ENCODE data around the gene CTBP2. TPM values are rescaled to one million over a fixed set of nuclear protein-coding genes. Genes with fewer than 3 reads are reported as not detected.

Gene CTBP2
- total RNA-seq, 1 experiment from 2014 or later, result 88.7 TPM

DNA sequence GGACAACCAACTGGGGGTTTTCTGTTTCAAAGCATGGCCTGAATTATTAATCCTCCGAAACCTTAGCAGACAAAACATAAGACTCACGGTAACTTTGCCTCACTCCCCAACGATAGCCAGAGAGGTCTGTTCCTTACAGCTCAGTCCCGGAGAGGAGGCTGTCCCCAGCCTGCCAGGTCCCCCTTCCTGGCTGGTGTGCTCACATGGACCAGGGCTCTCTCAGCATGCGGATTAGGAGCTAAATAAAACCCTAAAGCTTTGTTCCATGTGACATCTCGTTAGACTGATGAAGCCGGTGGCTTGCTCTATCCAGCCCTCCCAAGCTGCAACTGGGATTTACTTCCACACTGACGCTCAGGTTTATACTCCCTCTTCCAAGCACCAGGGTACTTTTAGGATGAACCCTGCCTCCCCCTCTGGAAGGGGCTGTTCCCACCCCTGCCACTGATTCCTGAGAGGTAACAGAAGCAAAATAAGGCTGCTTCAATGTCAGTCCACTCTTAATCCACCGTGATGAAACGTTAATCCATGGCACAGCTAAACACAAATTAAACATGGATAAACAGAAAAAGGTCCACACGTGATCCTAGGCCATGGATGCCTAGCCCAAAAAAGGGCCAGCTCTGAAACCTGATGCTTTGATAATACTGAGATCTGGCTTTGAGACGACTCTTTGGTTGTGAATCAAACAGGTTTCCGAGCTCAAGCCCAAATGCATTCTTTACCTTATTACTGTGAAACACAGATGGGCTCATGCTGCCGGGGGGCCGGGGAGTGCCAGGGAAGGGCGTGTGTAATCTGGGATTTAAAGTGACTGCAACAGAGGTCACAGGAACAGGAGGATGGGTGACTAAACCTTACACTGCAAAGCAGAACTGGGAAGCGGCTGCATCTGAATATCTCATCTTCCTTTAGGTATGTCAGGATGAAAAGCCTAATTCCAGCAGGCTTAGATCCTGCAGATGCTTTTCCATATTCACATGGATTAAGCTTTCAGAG, 132.2 kb downstream of the CTBP2 start:
- Histone ChIP-seq H3K9me3 (no peaks in the 10 kb centered on the region), H3K36me3 (peaks cover 28% of the 10 kb centered on the region), H3K27me3 (no peaks in the 10 kb centered on the region), H3K4me3 (no peak overlapping the region)
- DNase-seq, result no peak

DNA sequence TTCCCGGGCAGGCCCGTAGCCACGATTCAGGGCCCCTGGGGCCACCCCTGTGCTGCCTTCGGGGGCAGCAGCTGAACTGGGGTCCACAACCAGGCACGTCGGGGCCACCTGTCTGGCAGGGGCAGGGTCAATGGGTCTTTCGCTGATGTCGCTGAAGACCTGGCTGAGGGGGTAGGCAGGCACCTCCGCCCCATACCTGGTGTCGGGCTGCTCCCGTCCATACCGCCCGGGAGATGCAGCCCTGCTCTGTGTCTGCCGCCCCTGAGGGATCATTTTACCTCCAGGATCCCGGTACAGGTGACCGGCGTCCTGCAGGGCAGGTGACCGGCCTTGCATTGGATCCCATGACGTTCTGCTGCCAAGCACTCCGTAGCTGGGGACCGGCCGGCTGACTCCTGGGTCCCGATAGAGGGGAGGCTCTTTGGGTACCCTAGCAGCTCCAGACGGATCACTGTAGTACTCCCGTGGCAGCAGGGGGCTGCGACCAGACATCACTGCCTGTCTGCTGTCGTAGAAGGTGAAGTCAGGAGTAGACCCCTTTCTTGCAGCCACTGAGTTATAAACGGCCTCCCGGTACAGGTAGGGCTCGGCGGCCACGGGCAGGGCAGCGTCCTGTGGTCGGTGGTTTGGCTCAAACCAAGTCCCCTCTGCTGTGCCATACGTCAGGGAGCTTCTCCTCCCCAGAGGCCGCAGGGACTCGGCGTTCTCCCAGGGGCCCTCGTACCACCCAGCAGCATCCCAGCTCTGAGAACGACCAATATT, 133.2 kb downstream of the CTBP2 start:
- H3K4me3 ChIP-seq, result no peak overlapping the region
- peaks cover 31% of the 10 kb centered on the region for H3K36me3 ChIP-seq
- no peaks in the 10 kb centered on the region for H3K27me3 ChIP-seq
- no peaks in the 10 kb centered on the region for H3K9me3 ChIP-seq
- no peak for DNase-seq

- Histone ChIP-seq H3K36me3 (peaks cover 31% of the 10 kb centered on the region), H3K27me3 (no peaks in the 10 kb centered on the region), H3K4me3 (no peak overlapping the region), H3K9me3 (no peaks in the 10 kb centered on the region)
- no peak for DNase-seq
Observed at GRCh38 chr10:125026036-125026931, 134.1 kb downstream of the CTBP2 start.

- DNase-seq, result no peak
- Histone ChIP-seq H3K9me3 (no peaks in the 10 kb centered on the region), H3K36me3 (peaks cover 31% of the 10 kb centered on the region), H3K27me3 (no peaks in the 10 kb centered on the region), H3K4me3 (no peak overlapping the region)
Observed at GRCh38 chr10:125025341-125025740, 135.0 kb downstream of the CTBP2 start.

DNA sequence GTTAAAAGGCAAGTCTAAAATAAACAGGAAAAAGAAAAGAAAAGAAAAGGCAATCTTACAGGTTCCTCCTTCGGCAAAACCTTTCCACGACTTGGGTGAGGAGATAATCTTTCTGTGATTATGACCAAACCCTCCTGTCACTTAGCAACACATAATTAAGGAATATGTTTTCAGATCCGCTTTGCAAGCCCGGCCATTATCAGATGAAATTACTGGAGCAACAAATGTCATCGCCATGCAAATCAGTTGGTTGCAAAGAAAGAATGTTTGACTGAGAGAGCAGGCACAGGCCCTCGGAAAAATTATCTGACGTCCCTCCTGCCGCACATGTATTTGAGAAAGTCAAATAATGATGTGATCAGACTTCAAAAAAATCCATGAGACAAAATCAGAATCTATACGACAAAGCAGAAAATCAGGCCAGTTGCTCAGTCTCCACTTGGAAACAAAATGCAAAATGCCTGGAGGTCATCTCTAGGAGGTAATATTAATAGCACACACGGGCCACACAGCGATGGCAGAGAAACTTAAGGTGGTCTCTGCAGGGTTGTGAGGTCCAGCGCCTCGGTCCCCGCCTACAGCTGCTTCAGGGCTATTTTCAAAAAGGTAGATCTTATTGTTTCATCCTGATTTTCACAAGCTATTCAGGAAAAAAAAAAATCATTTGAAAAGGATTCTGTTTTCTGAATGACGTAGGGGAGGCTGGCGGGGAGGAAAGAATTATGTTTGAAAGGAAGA, 135.7 kb downstream of the CTBP2 start:
- Histone ChIP-seq H3K36me3 (peaks cover 26% of the 10 kb centered on the region), H3K27me3 (no peaks in the 10 kb centered on the region), H3K4me3 (no peak overlapping the region), H3K9me3 (no peaks in the 10 kb centered on the region)
- no peak for DNase-seq

GRCh38 chr10:125023862-125024496, 136.4 kb downstream of the CTBP2 start:
- H3K36me3 ChIP-seq, result peaks cover 23% of the 10 kb centered on the region
- no peaks in the 10 kb centered on the region for H3K27me3 ChIP-seq
- no peaks in the 10 kb centered on the region for H3K9me3 ChIP-seq
- no peak overlapping the region for H3K4me3 ChIP-seq
- DNase-seq, result no peak

- Histone ChIP-seq H3K27me3 (no peaks in the 10 kb centered on the region), H3K4me3 (no peak overlapping the region), H3K9me3 (no peaks in the 10 kb centered on the region), H3K36me3 (peaks cover 19% of the 10 kb centered on the region)
- DNase-seq, result no peak
Observed at GRCh38 chr10:125023255-125023654, 137.1 kb downstream of the CTBP2 start.

- H3K9me3 ChIP-seq, result no peaks in the 10 kb centered on the region
- H3K36me3 ChIP-seq, result peaks cover 18% of the 10 kb centered on the region
- no peak for DNase-seq
- no peak overlapping the region for H3K4me3 ChIP-seq
- H3K27me3 ChIP-seq, result no peaks in the 10 kb centered on the region
Observed at GRCh38 chr10:125022671-125023070, 137.7 kb downstream of the CTBP2 start.

DNA sequence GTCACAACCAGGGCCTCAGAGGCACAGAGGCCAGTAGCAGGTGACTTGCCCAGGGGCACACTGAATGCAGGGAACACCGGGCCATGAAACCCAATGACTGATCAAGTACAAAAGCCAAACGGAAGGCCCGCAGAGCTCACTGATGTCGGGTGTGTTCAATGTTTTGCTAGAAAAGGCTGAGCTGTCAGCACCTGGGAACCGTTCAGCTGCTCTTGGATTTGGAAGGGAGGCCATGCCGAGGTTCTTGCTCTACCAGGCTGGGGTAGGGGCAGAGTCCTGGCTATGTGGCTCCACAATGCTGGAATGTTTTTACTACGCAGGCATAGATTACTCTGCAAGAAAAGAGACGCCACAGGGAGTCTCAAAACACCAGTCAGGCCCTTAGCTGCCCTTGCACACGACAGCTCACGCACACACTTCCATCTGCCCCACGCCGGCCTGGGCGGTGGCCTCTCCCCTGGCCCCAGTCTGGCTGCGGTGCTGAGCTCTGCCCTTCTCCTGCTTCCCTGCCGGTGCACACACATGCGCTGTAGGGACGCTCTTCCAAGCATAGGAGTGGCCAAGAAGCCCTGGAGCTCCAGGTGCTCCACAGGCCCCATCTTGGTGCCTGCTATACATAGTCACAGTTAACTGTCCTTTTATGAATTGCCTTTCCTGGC, 138.5 kb downstream of the CTBP2 start:
- no peak for DNase-seq
- Histone ChIP-seq H3K27me3 (no peaks in the 10 kb centered on the region), H3K4me3 (no peak overlapping the region), H3K36me3 (peaks cover 17% of the 10 kb centered on the region), H3K9me3 (no peaks in the 10 kb centered on the region)

- H3K36me3 ChIP-seq, result peaks cover 17% of the 10 kb centered on the region
- H3K27me3 ChIP-seq, result no peaks in the 10 kb centered on the region
- no peaks in the 10 kb centered on the region for H3K9me3 ChIP-seq
- DNase-seq, result no peak
- no peak overlapping the region for H3K4me3 ChIP-seq
Observed at GRCh38 chr10:125020871-125021270, 139.5 kb downstream of the CTBP2 start.

DNA sequence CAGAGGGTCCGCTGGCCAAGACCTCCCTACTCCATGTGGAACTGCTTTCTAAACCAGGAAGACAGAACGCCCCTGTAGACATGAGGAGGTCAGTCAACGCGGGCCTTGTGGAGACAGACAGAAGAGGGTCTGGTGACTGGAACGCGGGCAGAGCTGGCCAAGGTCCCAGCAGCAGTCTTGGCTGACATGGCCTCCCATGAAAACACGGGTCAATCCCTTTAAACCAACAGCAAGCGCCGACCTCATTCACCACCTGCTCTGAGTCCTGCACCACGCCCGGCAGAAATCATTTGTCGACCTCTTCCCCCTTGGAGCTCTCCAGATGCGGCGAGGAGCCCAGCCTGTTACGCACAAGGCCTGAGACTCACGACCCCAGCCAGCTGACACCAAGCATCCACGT, 140.0 kb downstream of the CTBP2 start:
- peaks cover 19% of the 10 kb centered on the region for H3K36me3 ChIP-seq
- no peaks in the 10 kb centered on the region for H3K27me3 ChIP-seq
- no peaks in the 10 kb centered on the region for H3K9me3 ChIP-seq
- DNase-seq, result no peak
- H3K4me3 ChIP-seq, result no peak overlapping the region

GRCh38 chr10:125018576-125019143, 141.7 kb downstream of the CTBP2 start:
- no peaks in the 10 kb centered on the region for H3K9me3 ChIP-seq
- no peaks in the 10 kb centered on the region for H3K27me3 ChIP-seq
- peaks cover 11% of the 10 kb centered on the region for H3K36me3 ChIP-seq
- H3K4me3 ChIP-seq, result no peak overlapping the region
- no peak for DNase-seq

GRCh38 chr10:125017547-125018298, 142.6 kb downstream of the CTBP2 start:
- H3K36me3 ChIP-seq, result peaks cover 8% of the 10 kb centered on the region
- no peaks in the 10 kb centered on the region for H3K27me3 ChIP-seq
- H3K4me3 ChIP-seq, result no peak overlapping the region
- no peak for DNase-seq
- H3K9me3 ChIP-seq, result no peaks in the 10 kb centered on the region

GRCh38 chr10:125016611-125017202, 143.7 kb downstream of the CTBP2 start:
- DNase-seq, result no peak
- no peaks in the 10 kb centered on the region for H3K9me3 ChIP-seq
- no peaks in the 10 kb centered on the region for H3K27me3 ChIP-seq
- H3K4me3 ChIP-seq, result no peak overlapping the region
- peaks cover 12% of the 10 kb centered on the region for H3K36me3 ChIP-seq

All from MG63 (cell line).